Lower leg skin (tissue), 4 donors: ENCODE measurements around the gene COX7A1. TPM values are rescaled to one million over a fixed set of nuclear protein-coding genes. Genes with fewer than 3 reads are reported as not detected.
A peak's percentile ranks its signal among the peaks of the same experiment; 100 is the strongest.

Source experiments
- DNase-seq, 2 donors: peaks; one replicate each; pipeline ENCODE4 v3.0.0-alpha.2; 2019; ENCODE audit warnings: low spot score in 2 of 2
- H3K4me3 ChIP-seq: fragments of 200-600 bp; sonication (generic); 2 replicates; pipeline ENCODE4 v1.5.1; 2017; ENCODE audit warnings: mild to moderate bottlenecking, low read depth; ENCODE audit not compliant: poor library complexity, severe bottlenecking
- CTCF ChIP-seq, 3 donors: fragments of 450-650 bp; IDR thresholded peaks; one replicate each; pipeline ENCODE4 v1.5.1; 2016; ENCODE audit warnings: antibody characterized with exemption in 3 of 3, mild to moderate bottlenecking in 3 of 3, moderate library complexity in 2 of 3
- POLR2A ChIP-seq, 2 donors: fragments of 450-650 bp; IDR thresholded peaks; one replicate each; pipeline ENCODE4 v1.6.1; 2016 to 2017; ENCODE audit warnings: antibody characterized with exemption in 2 of 2, mild to moderate bottlenecking in 1 of 2, moderate library complexity in 1 of 2
- WGBS, 2 donors: methylation state at CpG; one replicate each; pipeline ENCODE4 v1.1.5; 2018; 5-methylcytosine and 5-hydroxymethylcytosine counted together
- intact Hi-C: fragments of 100-400 bp; cut with DNase I; formaldehyde crosslinking; loops from one replicate; pipeline ENCODE4 v1.15.0; 2023; ENCODE audit warnings: low total_unique reads
- total RNA-seq, 4 donors: library from RNA; depleted of rRNA; stranded (reverse); fragments of >200 nt; gene quantifications; one replicate each; pipeline ENCODE4 v1.1.0, GENCODE V29; 2016

The COX7A1 gene
- total RNA-seq, 4 donors from 2014 or later, result 1.1 to 12.9 (median 6.3) TPM

- peak; percentile 77 to 96 for DNase-seq
- 5% methylated on average over 49 to 59 of the region's 59 CpGs for WGBS, 2 donors
- TF ChIP-seq POLR2A (IDR thresholded peaks at IDR 0.05) (no peak), CTCF (IDR thresholded peaks at IDR 0.05) (no peak)
- H3K4me3 ChIP-seq, result peak within 1 kb of the TSS; percentile 62
- intact Hi-C loops, result no loop called here
Observed at GRCh38 chr19:36115453-36116343, 36.5 kb downstream of the COX7A1 start, which contains the start of gene TBCB. Gene TBCB, plus strand, starts transcription at chr19:36115468. Its CDS starts 93 bp downstream, at chr19:36115561.

GRCh38 chr19:36114721-36115452, 37.4 kb downstream of the COX7A1 start, which contains the start of gene POLR2I:
Gene POLR2I, minus strand, starts transcription at chr19:36114875. Its CDS starts 19 bp downstream, at chr19:36114856.
- WGBS, 2 donors, result 0% methylated on average over 44 to 54 of the region's 60 CpGs
- intact Hi-C loops, result no loop called here

GRCh38 chr19:36113894-36114720, 38.1 kb downstream of the COX7A1 start:
- 10 to 15% methylated on average over 38 to 43 of the region's 48 CpGs for WGBS, 2 donors
- peak overlapping the region; percentile 62 for H3K4me3 ChIP-seq
- peak; percentile 38 to 90 for DNase-seq
- intact Hi-C loops, result no loop called here
- TF ChIP-seq CTCF (IDR thresholded peaks at IDR 0.05) (no peak), POLR2A (IDR thresholded peaks at IDR 0.05) (no peak)

More at GRCh38 chr19:36114721-36115452, 37.4 kb downstream of the COX7A1 start, which contains the start of gene POLR2I:
- TF ChIP-seq POLR2A (IDR thresholded peaks at IDR 0.05) (no peak), CTCF (IDR thresholded peaks at IDR 0.05) (no peak)
- DNase-seq, result peak; percentile 100
- peak within 1 kb of the TSS; percentile 62 for H3K4me3 ChIP-seq

- no peak overlapping the region for H3K4me3 ChIP-seq
- TF ChIP-seq CTCF (IDR thresholded peaks at IDR 0.05) (no peak), POLR2A (IDR thresholded peaks at IDR 0.05) (no peak)
- DNase-seq, result no peak
- 87 to 93% methylated on average over 34 of the region's 34 CpGs for WGBS, 2 donors
- intact Hi-C loops, result no loop called here
Observed at GRCh38 chr19:36113425-36113824, 38.8 kb downstream of the COX7A1 start.

GRCh38 chr19:36112678-36113077, 39.6 kb downstream of the COX7A1 start:
- WGBS, 2 donors, result 91 to 100% methylated on average over 9 to 10 of the region's 10 CpGs
- DNase-seq, result no peak
- intact Hi-C loops, result no loop called here

More at GRCh38 chr19:36112678-36113077, 39.6 kb downstream of the COX7A1 start:
- no peak overlapping the region for H3K4me3 ChIP-seq
- TF ChIP-seq CTCF (IDR thresholded peaks at IDR 0.05) (no peak), POLR2A (IDR thresholded peaks at IDR 0.05) (no peak)
